Activated effector memory CD4-positive, alpha-beta T cell treated with Interleukin-2 at 50 U/mL for 16 hours (primary cell): Measurements from ENCODE around the gene UBA3.

Experiments used
- DNase-seq: peaks from one replicate; pipeline ENCODE4 v3.0.0-alpha.2; 2020

UBA3 gene

GRCh38 chr3:69080233-69080920 lies at the start of gene UBA3:
UBA3 (minus strand) TSS chr3:69080365; CDS start chr3:69080353, 12 bp downstream.
- DNase-seq, result peak; percentile 88

DNA sequence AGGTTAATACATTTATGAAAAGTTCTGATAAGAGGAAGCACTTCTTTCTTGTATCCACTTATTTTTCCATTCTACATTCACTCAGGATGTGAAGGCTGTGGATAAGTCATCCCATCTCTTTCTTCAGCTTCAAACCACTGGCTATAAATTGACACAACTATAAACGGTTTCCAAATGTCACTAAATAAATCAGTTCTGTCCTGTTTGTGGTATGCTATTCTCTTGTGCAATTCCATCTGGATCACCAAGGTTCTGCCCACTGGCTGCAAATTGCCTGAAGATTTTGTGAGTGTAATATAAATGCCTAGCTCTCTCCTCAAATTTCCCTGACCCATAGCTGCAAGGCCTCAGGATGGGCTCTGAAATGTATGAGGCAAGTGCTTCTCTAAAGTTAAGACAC lies 49.4 kb upstream of the UBA3 start:
- DNase-seq, result no peak

DNA sequence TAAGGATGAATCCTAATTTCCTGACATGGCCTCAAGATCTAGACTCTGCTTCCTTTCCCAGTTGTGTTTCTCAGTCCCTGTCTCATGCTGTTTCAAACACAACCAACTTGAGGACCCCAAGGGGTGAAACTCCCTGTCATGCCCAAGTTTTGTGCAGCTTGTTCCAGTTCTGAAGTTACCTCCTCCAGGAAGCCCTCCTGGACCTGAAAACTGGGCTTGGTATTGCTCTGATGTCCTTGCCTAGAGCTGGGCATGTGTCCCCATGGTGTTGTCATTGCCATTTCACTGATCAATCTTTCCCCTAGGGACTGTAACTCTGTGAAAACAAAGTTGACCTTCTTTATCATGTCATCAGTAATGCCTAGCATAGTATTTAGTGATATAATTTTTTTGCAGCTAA lies 48.3 kb upstream of the UBA3 start:
- DNase-seq, result no peak

- DNase-seq, result no peak
Measured at GRCh38 chr3:69126999-69127398, 46.8 kb upstream of the UBA3 start.

GRCh38 chr3:69126216-69126615 lies 46.1 kb upstream of the UBA3 start:
- DNase-seq, result no peak

- no peak for DNase-seq
Measured at GRCh38 chr3:69122403-69122802, 42.2 kb upstream of the UBA3 start, which contains the start of gene LMOD3. LMOD3 (minus strand) TSS chr3:69122595; CDS start chr3:69122386, 209 bp downstream.

GRCh38 chr3:69121950-69122349 lies 41.8 kb upstream of the UBA3 start:
- no peak for DNase-seq

- no peak for DNase-seq
Measured at GRCh38 chr3:69121513-69121912, 41.3 kb upstream of the UBA3 start.

DNA sequence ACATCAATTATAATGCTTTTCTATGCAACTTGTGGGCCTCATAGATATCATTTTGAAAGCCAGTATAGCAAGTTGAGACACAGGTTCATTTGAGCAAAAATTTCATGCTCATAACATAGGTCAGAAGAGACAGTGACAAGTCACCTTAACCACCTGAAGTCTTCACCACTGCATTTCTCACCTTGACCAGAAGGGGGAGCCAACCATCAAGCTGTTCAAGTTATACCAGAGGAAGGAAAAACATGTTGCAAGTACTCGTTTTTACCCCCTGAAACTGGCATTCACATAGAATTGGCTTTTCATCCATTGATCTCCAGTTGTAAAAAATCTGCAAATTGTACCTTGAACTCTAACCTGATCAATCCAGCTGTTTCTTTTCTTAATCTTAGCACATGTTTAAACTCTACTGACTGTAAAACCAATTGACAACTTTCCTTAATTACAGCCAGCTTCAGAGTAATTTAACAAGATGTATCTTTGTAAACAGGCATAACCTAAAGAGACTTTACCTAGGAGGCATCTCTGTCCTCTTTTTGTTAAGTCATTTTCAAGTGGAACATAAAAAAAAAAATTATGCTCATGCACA lies 40.8 kb upstream of the UBA3 start:
- DNase-seq, result peak; percentile 59

DNA sequence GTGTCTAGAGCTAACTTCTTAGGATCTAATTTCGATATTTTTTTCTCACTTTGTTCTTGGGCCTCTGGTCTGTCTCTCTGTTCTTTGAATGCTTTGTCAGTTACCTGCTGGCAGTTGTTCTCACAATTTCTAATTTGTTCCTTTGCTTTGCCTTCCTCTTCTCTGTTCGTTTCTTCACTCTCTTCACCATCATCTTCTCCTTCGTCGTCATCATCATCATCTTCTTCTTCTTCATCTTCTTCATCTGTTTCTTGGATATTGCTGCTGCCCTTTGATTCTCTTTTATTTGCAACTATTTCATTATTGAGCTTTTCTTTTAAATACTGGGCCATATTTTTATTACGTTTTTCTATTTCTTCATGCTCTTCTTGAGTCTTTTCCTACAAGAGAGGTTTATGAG lies 39.5 kb upstream of the UBA3 start:
- DNase-seq, result no peak

GRCh38 chr3:69119138-69119537 lies 39.0 kb upstream of the UBA3 start:
- no peak for DNase-seq

DNA sequence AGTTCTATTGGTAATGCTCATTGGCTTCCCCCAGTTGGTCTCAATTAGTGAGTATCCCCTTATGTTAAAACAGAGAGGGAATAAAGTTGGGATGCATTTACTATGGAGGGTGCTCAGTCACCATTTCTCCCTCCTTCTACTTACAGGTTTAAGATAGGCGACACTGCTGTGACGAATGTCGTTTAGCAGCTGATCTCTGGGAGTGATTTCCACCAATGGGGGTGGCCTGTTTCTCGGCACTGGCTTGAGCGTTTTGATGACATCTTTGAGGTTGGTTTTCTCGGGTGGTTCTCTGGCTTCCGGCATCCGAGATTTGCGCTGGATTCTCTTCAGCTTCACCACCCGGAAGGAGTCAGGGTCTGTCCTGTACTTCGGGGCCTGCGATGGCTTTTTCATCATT lies 38.4 kb upstream of the UBA3 start:
- no peak for DNase-seq

- DNase-seq, result no peak
Measured at GRCh38 chr3:69116897-69117296, 36.7 kb upstream of the UBA3 start.

- no peak for DNase-seq
Measured at GRCh38 chr3:69116162-69116561, 36.0 kb upstream of the UBA3 start.

DNA sequence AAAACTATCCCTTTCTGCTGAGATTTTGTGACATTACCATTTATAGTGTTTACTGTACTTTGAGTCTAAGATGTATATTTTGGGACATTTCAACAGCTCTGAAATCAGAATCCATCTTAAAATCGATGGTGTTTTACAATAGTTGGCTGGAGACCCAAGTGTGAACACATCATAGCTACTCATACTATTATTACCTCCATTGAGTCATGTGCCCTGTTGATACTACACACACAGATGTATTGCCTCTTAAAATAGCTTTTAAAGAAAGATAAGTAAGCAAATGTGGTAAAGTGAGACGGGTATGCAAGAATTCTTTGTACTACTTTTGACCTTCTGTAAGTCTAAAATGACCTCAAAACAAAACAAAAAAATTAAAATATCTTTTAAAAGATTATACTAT lies 35.6 kb upstream of the UBA3 start:
- no peak for DNase-seq

DNA sequence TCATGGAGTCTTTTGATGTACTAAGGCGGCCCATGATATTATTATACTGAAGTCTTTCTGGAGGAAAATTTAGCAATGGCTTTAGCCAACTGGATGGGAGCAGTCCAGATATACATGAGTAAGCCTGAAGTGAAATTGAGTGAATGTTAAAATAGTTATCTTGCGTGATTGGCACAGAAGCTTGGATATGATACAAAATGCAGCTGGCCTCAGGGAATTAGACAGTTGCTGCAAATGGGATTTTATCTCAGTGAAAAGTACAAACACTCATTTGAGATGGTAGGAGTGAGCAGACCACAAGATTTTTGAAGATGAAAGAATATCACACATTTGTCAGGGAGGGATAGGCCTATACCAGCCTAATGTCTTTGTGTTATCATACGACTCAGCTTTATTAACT lies 33.4 kb upstream of the UBA3 start:
- no peak for DNase-seq

GRCh38 chr3:69110941-69111546 lies 30.9 kb upstream of the UBA3 start:
- DNase-seq, result no peak

DNA sequence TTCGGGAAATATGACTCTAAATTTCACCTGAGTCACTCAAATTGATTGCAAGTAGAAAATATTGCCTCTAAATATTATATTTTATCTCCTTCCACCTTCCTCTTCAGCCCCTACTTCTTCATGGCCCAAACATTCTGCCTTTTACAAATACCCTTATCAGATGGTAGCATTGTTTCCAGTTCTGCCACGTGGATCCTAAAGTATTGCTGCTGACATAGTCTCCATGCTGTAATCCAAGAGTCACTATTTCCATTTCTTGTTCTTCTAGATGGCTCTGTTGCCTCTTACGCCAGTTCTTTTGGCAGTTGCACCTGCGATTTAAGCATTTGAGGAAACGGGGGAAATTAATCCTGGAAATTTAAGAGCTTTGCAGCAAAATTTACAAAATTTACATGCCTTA lies 28.6 kb upstream of the UBA3 start:
- DNase-seq, result no peak

GRCh38 chr3:69107841-69108240 lies 27.7 kb upstream of the UBA3 start:
- DNase-seq, result no peak

DNA sequence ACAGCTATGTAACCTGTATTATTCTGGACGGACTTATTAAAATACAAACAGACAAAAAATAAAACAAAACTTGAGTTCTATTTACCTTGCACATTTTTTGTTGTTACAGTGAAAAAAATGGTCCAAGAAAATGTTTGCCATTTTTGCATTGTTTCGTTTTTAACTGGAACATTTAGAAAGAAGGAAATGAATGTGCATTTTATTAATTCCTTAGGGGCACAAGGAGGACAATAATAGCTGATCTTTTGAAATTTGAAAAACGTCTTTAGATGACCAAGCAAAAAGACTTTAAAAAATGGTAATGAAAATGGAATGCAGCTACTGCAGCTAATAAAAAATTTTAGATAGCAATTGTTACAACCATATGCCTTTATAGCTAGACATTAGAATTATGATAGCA lies 25.2 kb upstream of the UBA3 start:
- no peak for DNase-seq

- no peak for DNase-seq
Measured at GRCh38 chr3:69104586-69104985, 24.4 kb upstream of the UBA3 start.

DNA sequence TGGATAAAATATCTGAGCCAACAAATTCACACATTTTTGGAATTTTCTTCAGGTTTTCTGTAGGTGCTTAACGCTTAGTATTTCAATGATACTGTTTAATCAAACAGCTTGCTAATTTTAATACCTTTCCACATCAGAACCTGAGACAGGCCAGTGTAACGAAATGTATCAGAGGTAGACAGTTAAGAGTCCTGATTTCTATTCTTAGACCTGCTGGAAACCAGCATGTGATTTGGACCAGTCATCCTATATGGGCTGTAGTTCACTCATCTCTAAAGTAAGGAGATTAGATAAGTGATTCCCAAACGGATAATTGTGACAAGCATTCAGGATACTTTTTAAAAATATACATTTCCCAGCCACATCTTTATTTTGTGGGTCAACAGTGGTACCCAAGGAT lies 23.0 kb upstream of the UBA3 start:
- no peak for DNase-seq

- DNase-seq, result no peak
Measured at GRCh38 chr3:69102384-69102783, 22.2 kb upstream of the UBA3 start.

DNA sequence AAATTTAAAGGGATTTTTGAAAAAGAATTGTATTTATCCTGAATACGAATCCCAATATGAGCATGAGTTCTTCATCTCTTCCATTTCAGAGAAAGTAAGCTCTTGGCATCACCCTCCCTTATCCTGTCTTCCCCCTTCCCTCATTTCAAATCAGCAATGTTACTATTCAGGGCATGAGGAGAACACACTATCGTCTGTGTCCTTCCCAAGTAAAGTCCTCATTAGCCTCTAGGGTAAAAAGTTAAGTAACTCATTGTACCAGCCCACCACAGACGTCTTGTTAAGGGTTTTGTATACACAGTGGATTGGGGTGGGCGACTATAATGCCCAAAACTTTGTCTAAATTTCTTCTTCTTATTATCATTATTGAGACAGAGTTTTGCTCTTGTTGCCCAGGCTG lies 19.4 kb upstream of the UBA3 start:
- DNase-seq, result no peak
